D341Med (cell line): ENCODE data around the gene DDX10.

Experiments used
- DNase-seq: peaks from one replicate; pipeline ENCODE4 v3.0.0; 2012; ENCODE audit warnings: low spot score

The DDX10 gene

DNA sequence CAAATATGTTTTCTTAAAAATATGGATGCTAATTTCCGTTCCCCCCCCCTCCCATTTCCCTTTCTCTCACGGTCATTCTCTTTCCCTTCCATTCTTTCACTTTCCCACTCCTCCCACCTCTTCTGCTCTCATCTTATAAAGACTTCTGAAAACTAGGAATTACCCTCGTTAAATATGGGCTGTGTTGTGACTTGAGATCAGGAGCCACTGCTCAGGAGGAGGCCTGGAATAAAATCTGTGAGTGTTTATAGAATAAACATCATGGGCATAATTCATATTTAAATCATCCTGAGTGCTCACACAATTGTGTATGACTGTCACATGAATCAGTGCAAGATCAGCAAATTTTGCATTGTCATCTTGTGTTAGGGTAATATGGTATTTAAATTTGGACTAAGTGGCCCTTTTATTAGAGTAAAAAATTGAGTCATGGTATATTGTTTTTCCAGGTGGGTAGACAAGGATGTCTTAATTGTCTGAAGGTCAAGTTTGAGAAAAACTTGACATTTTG is 208.0 kb downstream of the DDX10 start:
- no peak for DNase-seq

DNA sequence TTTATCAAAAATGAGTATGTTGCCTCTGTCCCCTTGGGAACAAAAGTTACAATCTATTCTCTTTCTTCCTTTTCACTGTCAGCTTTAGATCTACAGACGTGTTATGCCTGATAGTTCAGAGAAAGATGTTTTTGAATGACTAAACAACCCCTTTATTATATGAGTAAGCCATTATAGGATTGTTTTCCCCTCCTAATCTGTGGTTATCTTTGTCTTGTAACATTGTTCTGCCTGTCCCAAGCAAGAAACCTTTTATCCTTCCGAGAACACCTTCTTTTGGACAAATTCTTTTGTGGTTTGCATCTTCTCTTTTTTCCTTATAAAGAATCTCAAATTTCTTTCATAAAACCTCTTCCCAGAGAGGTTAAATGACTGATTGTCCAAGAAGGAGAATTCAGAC is 208.4 kb downstream of the DDX10 start:
- DNase-seq = no peak

DNA sequence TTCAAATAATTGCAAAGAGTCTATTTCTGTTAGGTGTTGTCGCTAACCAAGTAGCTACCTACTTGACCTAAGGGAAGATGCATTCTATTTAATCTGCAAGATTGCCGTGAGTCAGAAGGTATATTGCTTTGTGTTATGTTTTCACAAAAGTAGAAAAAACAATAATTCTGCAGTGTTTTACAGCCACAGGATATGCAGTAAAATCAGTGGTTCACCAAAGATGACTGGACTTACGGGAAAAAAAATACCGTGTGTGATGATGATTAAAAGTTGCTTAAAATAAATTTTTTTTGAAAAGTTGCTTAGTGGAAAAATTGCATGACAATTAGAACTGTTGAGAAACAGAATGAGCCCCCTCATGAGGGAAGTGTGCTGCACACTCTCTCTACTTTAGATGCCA is 209.1 kb downstream of the DDX10 start:
- no peak for DNase-seq

GRCh38 chr11:108875134-108875533 is 210.3 kb downstream of the DDX10 start:
- DNase-seq = no peak

GRCh38 chr11:108877178-108877577 is 212.3 kb downstream of the DDX10 start:
- no peak for DNase-seq

DNA sequence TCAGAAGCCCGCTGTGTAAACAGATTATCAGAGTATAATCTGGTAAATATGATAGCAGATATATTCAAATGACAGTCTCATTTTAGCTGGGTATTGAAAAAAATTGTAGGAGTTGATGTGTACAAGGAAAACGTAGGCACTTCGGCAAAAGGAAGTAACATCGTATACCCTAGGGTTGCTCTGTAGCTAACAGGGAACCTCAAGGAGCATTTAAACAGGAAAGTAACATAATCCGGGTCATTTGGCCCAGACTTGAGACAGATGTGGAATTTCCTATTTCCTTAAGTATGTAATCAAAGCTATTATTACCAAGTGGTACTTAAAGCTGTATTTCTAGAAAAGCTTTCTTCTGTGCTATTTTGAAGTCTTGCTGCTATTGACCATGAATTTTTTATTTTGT is 215.6 kb downstream of the DDX10 start:
- no peak for DNase-seq

- no peak for DNase-seq
These were observed 216.3 kb downstream of the DDX10 start for GRCh38 chr11:108881131-108881530.

DNA sequence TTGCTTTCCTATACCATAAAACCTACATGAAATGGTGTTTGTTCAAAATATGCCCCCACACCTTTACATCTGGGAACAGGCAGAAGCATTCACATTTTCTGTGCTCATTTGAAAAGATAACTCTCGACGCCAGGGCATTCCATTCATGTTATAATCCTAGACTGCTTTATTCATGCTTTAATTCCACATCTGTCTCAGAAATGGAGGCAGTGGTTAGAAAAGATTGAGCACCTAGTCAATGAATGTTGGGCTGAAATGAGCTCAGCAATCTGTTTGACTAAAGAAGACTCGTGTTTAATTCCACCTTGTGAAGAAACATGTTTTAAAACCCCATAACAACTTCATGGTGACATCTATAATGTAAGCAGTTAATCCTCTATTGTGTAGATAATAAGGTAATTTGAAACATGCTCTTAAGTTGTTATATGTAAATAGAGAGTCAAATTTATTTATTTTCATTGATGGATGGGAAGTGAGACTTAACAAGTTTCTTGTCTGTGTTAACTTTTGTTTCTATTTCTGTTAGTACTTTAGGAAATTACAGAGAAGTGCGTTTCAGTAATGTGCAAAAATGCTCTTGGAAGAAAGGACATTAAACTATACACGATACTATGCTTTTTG is 217.5 kb downstream of the DDX10 start:
- DNase-seq = no peak

- no peak for DNase-seq
These were observed 221.3 kb downstream of the DDX10 start for GRCh38 chr11:108886005-108886659.

GRCh38 chr11:108886660-108887009 is 221.8 kb downstream of the DDX10 start:
- no peak for DNase-seq

- DNase-seq = no peak
These were observed 222.8 kb downstream of the DDX10 start for GRCh38 chr11:108887436-108888238.

DNA sequence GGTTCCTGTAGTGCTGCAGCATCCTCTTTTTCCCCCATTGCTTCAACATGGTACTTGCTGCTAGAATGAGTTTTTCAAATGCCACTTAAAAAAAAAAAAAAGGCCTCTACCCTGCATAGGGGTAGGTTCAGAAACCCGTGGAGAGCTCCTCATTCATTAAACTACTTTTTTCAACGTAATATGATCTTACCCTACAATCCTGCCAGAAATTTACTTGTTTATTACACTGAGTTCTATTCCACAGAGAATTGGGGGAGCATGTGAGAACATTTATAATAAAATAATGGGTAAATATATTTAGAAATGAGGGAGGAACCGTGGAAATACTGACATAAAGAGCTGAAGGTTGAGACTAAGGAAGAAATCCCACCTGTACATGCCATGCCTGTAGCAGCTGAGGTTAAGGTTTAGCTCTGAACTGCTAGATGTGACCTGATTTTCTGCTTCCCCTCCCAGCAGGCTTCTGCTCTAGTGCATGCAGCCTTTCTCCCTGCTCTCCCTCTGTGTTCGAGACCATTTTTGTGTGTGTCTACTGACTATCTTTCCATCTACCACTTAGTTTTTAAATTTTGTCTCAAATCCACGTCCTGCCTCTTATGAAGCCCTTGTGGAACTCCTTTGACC is 225.7 kb downstream of the DDX10 start:
- no peak for DNase-seq

GRCh38 chr11:108891143-108891542 is 226.3 kb downstream of the DDX10 start:
- DNase-seq = no peak

DNA sequence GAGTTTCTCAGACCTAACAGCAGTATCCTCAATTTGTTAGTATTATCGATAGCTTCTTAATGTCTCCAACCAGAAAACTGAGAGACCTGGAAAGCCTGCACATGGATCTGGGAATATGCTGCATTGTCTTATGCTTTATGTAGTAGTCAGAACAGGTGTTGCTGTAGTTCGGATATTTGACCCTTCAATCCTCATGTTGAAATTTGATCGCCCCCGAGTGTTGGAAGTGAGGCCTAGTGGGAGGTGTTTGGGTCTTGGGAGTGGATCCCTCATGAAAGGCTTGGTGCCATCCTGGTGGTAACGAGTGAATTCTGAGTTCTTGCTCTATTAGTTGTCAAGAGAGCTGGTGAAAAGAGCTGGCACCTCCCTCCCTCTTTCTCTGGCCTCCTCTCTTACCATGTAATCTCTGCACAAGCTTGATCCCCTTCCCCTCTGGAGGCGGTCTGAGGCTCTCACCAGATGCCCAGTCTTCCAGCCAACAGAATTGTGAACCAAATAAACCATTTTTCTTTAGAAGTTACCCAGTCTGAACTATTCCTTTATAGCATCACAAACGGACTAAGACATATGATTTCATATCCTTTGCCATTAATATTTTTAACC is 227.1 kb downstream of the DDX10 start:
- DNase-seq = no peak

DNA sequence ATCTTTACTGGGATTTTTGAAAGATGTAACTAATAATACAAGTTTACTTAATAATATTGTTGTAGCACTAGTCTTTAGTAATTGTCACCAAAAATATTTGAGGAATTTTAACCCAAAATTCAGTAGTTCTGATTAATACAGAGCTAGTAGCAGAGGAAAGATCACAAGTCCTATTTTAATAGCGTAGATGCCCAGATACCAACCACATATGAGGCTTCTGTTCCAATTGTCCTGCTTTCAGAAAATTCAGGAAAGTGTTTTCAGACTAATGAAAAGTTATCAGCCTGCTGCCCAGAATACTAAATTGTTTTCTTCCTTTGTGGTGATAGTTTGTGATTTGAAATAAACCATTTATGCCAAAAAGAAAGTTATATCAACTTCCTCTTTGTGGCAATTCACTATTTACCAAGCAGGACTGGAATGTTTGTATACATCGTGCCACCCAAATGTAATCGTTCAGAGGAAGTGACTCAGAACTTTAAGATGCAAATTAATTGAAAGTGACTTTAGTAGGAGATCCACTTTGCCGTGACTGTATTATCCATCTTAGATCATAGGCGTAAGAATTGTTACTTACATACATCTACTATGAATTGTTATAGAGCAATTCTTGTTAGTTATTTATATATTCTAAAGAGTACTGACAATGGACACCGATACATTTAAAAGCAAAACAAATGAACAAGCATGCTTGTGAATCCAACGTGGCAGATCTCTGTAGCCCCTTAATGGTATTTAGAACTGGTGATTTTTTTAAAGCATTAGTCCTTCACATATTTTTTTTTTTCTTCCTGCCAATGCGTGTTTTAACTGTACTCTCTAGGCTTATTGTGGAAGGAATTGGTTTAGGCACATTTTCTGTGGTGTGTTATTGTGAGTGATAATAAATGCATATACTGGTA is 231.0 kb downstream of the DDX10 start:
- DNase-seq = no peak

GRCh38 chr11:108897071-108897481 is 232.2 kb downstream of the DDX10 start:
- DNase-seq = no peak

GRCh38 chr11:108897916-108898315 is 233.0 kb downstream of the DDX10 start:
- DNase-seq = no peak

DNA sequence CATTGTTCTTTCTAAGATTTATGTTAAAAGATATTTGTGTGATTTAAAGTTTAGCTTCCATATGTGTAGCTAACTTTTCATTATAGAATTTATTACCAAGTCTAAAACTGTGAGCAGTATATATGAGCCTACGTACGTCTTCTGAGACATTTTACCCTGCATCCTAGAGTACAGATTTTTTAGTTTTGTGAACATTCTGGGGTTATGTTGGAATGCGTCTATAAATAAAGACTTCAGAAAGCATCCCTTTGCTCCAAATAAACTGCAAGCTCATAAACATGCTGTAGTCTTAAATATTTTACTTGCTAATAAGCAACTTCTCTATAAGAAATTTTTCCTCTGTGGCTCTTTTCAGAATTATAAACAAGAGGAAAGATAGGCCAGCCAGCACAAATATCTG is 236.5 kb downstream of the DDX10 start:
- DNase-seq = no peak

DNA sequence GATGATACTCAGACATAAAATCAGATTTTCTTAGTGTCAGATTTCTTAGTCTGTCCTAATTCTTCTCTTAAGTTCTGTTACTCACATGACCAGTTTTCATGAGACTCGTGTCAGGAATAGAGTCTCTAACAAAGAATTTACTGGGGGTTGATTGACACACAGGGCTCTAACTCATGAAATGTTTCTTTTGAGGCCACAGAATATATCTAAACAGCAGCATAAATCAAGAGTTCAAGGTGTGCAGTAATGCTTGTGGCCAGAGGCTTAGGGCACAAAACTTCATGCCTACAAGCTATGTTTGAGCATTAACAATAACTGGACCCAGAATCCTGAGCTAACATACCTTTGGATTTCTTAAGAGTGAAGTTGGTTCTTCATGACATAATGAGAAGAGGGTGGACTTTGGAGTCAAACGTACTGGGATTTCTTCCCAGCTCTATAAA is 237.2 kb downstream of the DDX10 start:
- no peak for DNase-seq

DNA sequence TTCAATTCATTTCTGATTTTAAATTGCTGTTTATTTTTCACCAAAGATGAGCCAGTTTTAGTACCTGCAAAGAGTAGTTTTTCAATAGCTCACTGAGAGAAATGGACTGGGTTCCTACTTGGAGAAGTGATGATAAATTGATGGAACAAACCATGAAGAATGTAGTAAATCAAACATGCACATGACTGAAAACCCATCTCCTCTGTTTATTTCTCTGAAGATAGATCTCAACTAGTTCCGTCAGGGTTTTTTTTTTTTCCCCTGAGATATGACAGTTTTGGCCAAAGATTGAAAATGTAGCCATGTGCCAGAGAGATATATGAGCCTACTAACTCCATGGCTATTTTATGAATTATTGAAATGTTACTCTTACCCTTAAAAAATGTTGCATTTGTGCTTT is 239.6 kb downstream of the DDX10 start:
- no peak for DNase-seq

- no peak for DNase-seq
These were observed 241.5 kb downstream of the DDX10 start for GRCh38 chr11:108906329-108906728.
